GM12878 (cell line): ENCODE results near the gene ARFRP1. TPM values are rescaled to one million over a fixed set of nuclear protein-coding genes. Genes with fewer than 3 reads are reported as not detected.

Experiments used
- ATAC-seq: fragments of 200-7000 bp; cut with Tn5 transposase; 3 replicates; pipeline ENCODE4 v1.9.1; 2020; ENCODE audit warnings: mild to moderate bottlenecking, moderate library complexity
- BruUV-seq: library from RNA; stranded (reverse); fragments of 400-500 nt; replicated peaks from 2 replicates; lab custom pipeline; 2021; lab: Mats Ljungman, UMichigan
- CTCF ChIA-PET: fragments of 300-600 bp; sonication (Branson Sonifier 250); formaldehyde crosslinking; extraction: SDS; loops from one replicate; lab custom pipeline; 2021; ENCODE audit warnings: inconsistent platforms; lab: Yijun Ruan, JAX
- POLR2A ChIA-PET: fragments of 350-600 bp; formaldehyde crosslinking; extraction: SDS; loops from one replicate; lab custom pipeline; 2021; ENCODE audit warnings: inconsistent platforms; lab: Charles Lee
- RAD21 ChIA-PET: fragments of 300-600 bp; sonication (Branson Sonifier 250); formaldehyde crosslinking; loops from one replicate; lab custom pipeline; 2023; ENCODE audit warnings: antibody characterized with exemption; ENCODE audit not compliant: unreplicated experiment; lab: Charles Lee
- SMC1A ChIA-PET: fragments of 300-600 bp; sonication (Branson Sonifier 250); formaldehyde crosslinking; loops from one replicate; lab custom pipeline; 2023; ENCODE audit not compliant: unreplicated experiment, uncharacterized antibody; lab: Charles Lee
- DNase-seq: peaks from one replicate; pipeline ENCODE4 v3.0.0-alpha.2; 2011; ENCODE audit warnings: low read depth, low spot score
- FAIRE-seq: peaks from 3 replicates; lab custom pipeline; 2011; peaks lifted over from hg19 to GRCh38; lab: Jason Lieb, UNC
- H2AFZ ChIP-seq: 2 replicates; pipeline ENCODE4 v1.6.0; 2011; ENCODE audit warnings: low read depth, low read length, control low read depth; ENCODE audit not compliant: control insufficient read depth
- H3K27ac ChIP-seq: 2 replicates; pipeline ENCODE4 v1.5.1; 2011; ENCODE audit warnings: control low read depth; ENCODE audit not compliant: control insufficient read depth, insufficient read depth
- H3K27me3 ChIP-seq, 2 experiments: replicated peaks in 1 of 2; 2 replicates each; pipeline versions ENCODE4 v1.6.0 to v1.6.1; 2011; ENCODE audit warnings: low read length in 1 of 2; ENCODE audit not compliant: control insufficient read depth in 2 of 2, insufficient read depth in 2 of 2
- H3K36me3 ChIP-seq, 2 experiments: 2 replicates each; pipeline ENCODE4 v1.5.1; 2011; ENCODE audit warnings: low read length in 1 of 2; ENCODE audit not compliant: control insufficient read depth in 2 of 2, insufficient read depth in 2 of 2
- H3K4me1 ChIP-seq: 2 replicates; pipeline ENCODE4 v1.6.1; 2011; ENCODE audit warnings: mild to moderate bottlenecking, low read length, moderate library complexity, mixed read lengths; ENCODE audit not compliant: control insufficient read depth, insufficient read depth
- H3K4me2 ChIP-seq: 2 replicates; pipeline ENCODE4 v1.6.0; 2011; ENCODE audit warnings: control low read depth; ENCODE audit not compliant: control insufficient read depth, insufficient read depth
- H3K4me3 ChIP-seq: fragments of 200-600 bp; sonication (generic); 2 replicates; pipeline ENCODE4 v1.5.1; 2016
- H3K79me2 ChIP-seq: 2 replicates; pipeline ENCODE4 v1.6.0; 2011; ENCODE audit warnings: low read length; ENCODE audit not compliant: control insufficient read depth, insufficient read depth
- H3K9ac ChIP-seq: 2 replicates; pipeline ENCODE4 v1.8.0; 2011; ENCODE audit warnings: low read length, control low read depth, mixed read lengths; ENCODE audit not compliant: control insufficient read depth, insufficient read depth
- H3K9me3 ChIP-seq: replicated peaks from 3 replicates; pipeline ENCODE4 v1.5.1; 2011; ENCODE audit warnings: mild to moderate bottlenecking, low read length; ENCODE audit not compliant: control insufficient read depth, insufficient read depth
- H4K20me1 ChIP-seq: 2 replicates; pipeline ENCODE4 v1.6.0; 2011; ENCODE audit not compliant: control insufficient read depth, insufficient read depth
- CHD1 ChIP-seq: IDR thresholded peaks from 2 replicates; pipeline ENCODE4 v1.6.1; 2012; ENCODE audit warnings: low read depth, low read length, improper control_type of control experiment
- ESRRA ChIP-seq: IDR thresholded peaks from 2 replicates; pipeline ENCODE4 v1.6.1; 2012; ENCODE audit warnings: mild to moderate bottlenecking, low read length, improper control_type of control experiment
- POLR2A ChIP-seq: IDR thresholded peaks from 2 replicates; pipeline ENCODE4 v1.6.1; 2011; ENCODE audit warnings: low read depth, mild to moderate bottlenecking, low read length
- POLR2AphosphoS5 ChIP-seq: IDR thresholded peaks from 2 replicates; pipeline ENCODE4 v1.6.1; 2011; ENCODE audit warnings: mild to moderate bottlenecking, low read length, inconsistent platforms
- WGBS: methylation state at CpG from one replicate; pipeline ENCODE4 v1.1.6; 2016; ENCODE audit warnings: low lambda C conversion rate; ENCODE audit not compliant: insufficient replicate concordance, insufficient coverage; ENCODE audit errors: missing lambda C conversion rate; 5-methylcytosine and 5-hydroxymethylcytosine counted together
- in situ Hi-C: fragments of 300-500 bp; cut with MboI; formaldehyde crosslinking; loops from 9 replicates; pipeline ENCODE4 v1.14.3; 2018; ENCODE audit warnings: mixed read lengths
- intact Hi-C: fragments of 100-400 bp; cut with micrococcal nuclease; formaldehyde crosslinking; loops from one replicate; pipeline ENCODE4 v1.14.2; 2022; ENCODE audit not compliant: unreplicated experiment
- polyA plus RNA-seq, 11 experiments: library from polyadenylated mRNA; depleted of rRNA in 4 of 11; unstranded in 6 of 11; stranded (reverse) in 5 of 11; fragments of >200 nt; fragmentation: Nextera tagmentation in 4 of 11; fragmentation: Illumina TruSeq in 1 of 11; extraction: Ambion mirVana in 4 of 11; extraction: Trizol in 1 of 11; gene quantifications; 1 replicate in 1 of 11; 2 replicates in 10 of 11; pipeline versions ENCODE4 v1.2.1 to v1.2.3, GENCODE V29; 2011 to 2016; ENCODE audit warnings: inconsistent platforms in 2 of 11, missing spikeins in 2 of 11, low read depth in 1 of 11
- total RNA-seq, 4 experiments: library from RNA; depleted of rRNA in 3 of 4; stranded (reverse); fragments of >200 nt in 3 of 4; fragmentation: Illumina TruSeq in 1 of 4; extraction: Trizol in 1 of 4; gene quantifications; 2 replicates each; pipeline versions ENCODE4 v1.2.1 to v1.2.3, GENCODE V29; 2013 to 2021

Gene ARFRP1
- total and polyA plus RNA-seq, 10 of the 15 experiments (the other 5 are each of a cell fraction or from before 2014, with no cell fraction given): 0.37 to 71.7 (median 34.6) TPM

- in situ Hi-C loops: no loop called here
- ChIA-PET SMC1A (interaction anchor here (0.9 kb wide), 1 partner anchor 164 kb away, joined by 3 read pairs; the partner anchor contains the start of gene TPD52L2), CTCF (no interaction called here), RAD21 (interaction anchor here (0.5 kb wide), 1 partner anchor 27 kb away, joined by 4 read pairs; no protein-coding TSS in a partner anchor), POLR2A (interaction anchor here (0.6 kb wide), 1 partner anchor 190 kb away, joined by 4 read pairs; no protein-coding TSS in a partner anchor)
- DNase-seq: no peak
- H3K9me3 ChIP-seq: no peaks in the 10 kb centered on the region
- H3K27me3 ChIP-seq: no peaks in the 10 kb centered on the region
- intact Hi-C loops: no loop called here
- FAIRE-seq: no peak
- H3K27ac ChIP-seq: no peak overlapping the region
- H3K4me1 ChIP-seq: peaks cover 23% of the 10 kb centered on the region
- no peaks in the 10 kb centered on the region for H4K20me1 ChIP-seq
- H3K9ac ChIP-seq: no peak overlapping the region
- 60% methylated on average over 12 of the region's 14 CpGs for WGBS
- H2AFZ ChIP-seq: no peak overlapping the region
- TF ChIP-seq POLR2AphosphoS5 (peak; percentile 18; the same call in 1 of the 2 replicates), ESRRA (no peak)
- no peak for ATAC-seq
- no peak overlapping the region for H3K4me2 ChIP-seq
- no peak overlapping the region for H3K4me3 ChIP-seq
- H3K79me2 ChIP-seq: peaks cover 6% of the 10 kb centered on the region
- BruUV-seq: no TSS peak
- peaks cover 5 to 7% of the 10 kb centered on the region in 2 experiments; a peak in 3 of 4 replicates for H3K36me3 ChIP-seq
Measured at GRCh38 chr20:63701329-63702035, 6.3 kb downstream of the ARFRP1 start.

GRCh38 chr20:63701051-63701328 lies 6.8 kb downstream of the ARFRP1 start:
- H3K9ac ChIP-seq: no peak overlapping the region
- no TSS peak for BruUV-seq
- intact Hi-C loops: no loop called here
- no peak overlapping the region for H3K4me3 ChIP-seq
- no peaks in the 10 kb centered on the region for H3K27me3 ChIP-seq
- ChIA-PET POLR2A (interaction anchor here (0.6 kb wide), 1 partner anchor 191 kb away, joined by 4 read pairs; no protein-coding TSS in a partner anchor), RAD21 (no interaction called here)
- no peak for DNase-seq
- H4K20me1 ChIP-seq: no peaks in the 10 kb centered on the region
- TF ChIP-seq POLR2A (0 out of 2 replicates have a peak, but pooled peaks have one; percentile 1), CHD1 (no peak)
- TF ChIP-seq, all 136 proteins: peak for 1
- Histone ChIP-seq H3K4me2 (no peak overlapping the region), H3K79me2 (peaks cover under 1% of the 10 kb centered on the region), H3K4me1 (peaks cover 18% of the 10 kb centered on the region), H2AFZ (no peak overlapping the region), H3K27ac (no peak overlapping the region), H3K36me3 (peaks cover 5 to 7% of the 10 kb centered on the region in 2 experiments; a peak in 3 of 4 replicates), H3K9me3 (no peaks in the 10 kb centered on the region)
- in situ Hi-C loops: no loop called here
- ATAC-seq: no peak
- no peak for FAIRE-seq
- CTCF ChIA-PET: no interaction called here
- 40% methylated on average over 5 of the region's 5 CpGs for WGBS
- SMC1A ChIA-PET: no interaction called here
